Measurements from ENCODE around the gene DISP2.
A peak's percentile ranks its signal among the peaks of the same experiment; 100 is the strongest.

DISP2 gene

GRCh38 chr15:40353697-40354096 is 4.3 kb upstream of the DISP2 start:
- peaks cover 3 to 4% of the 10 kb centered on the region in 2 donors for H3K4me1 Mint-ChIP-seq (ENCODE audit: low read depth in 2 of 2)
- ATAC-seq (replicated peaks): no peak
- H3K27me3 Mint-ChIP-seq: peaks cover 4 to 21% of the 10 kb centered on the region in 2 donors
- no peaks in the 10 kb centered on the region for H3K36me3 Mint-ChIP-seq (ENCODE audit: insufficient read depth)
- no peak for DNase-seq
- H3K27ac Mint-ChIP-seq: peak overlapping the region in 1 of 2 donors; percentile 84
- no peaks in the 10 kb centered on the region for H3K9me3 Mint-ChIP-seq
- H3K4me3 Mint-ChIP-seq: no peak overlapping the region

- peaks cover 3% of the 10 kb centered on the region for H3K36me3 Mint-ChIP-seq (ENCODE audit: insufficient read depth)
- no peaks in the 10 kb centered on the region for H3K9me3 Mint-ChIP-seq
- ATAC-seq (replicated peaks) (no peak), DNase-seq (no peak)
- peaks cover 4 to 21% of the 10 kb centered on the region in 2 donors for H3K27me3 Mint-ChIP-seq
- no peak overlapping the region for H3K4me3 Mint-ChIP-seq
- H3K27ac Mint-ChIP-seq: no peak overlapping the region
- peaks cover 8 to 9% of the 10 kb centered on the region in 2 donors for H3K4me1 Mint-ChIP-seq (ENCODE audit: low read depth in 2 of 2)
Measured at GRCh38 chr15:40354408-40355171, 3.4 kb upstream of the DISP2 start.

GRCh38 chr15:40355976-40356585 is 1.9 kb upstream of the DISP2 start:
- Mint-ChIP-seq H3K9me3 (no peaks in the 10 kb centered on the region), H3K27ac (no peak overlapping the region), H3K4me1 (ENCODE audit: low read depth in 2 of 2) (peaks cover 8 to 9% of the 10 kb centered on the region in 2 donors), H3K36me3 (ENCODE audit: insufficient read depth) (peaks cover 3% of the 10 kb centered on the region), H3K27me3 (peaks cover 4 to 21% of the 10 kb centered on the region in 2 donors), H3K4me3 (no peak overlapping the region)
- DNase-seq: no peak
- no peak for ATAC-seq (replicated peaks)

- H3K4me3 Mint-ChIP-seq: peak overlapping the region; percentile 81 to 88
- DNase-seq: no peak
- H3K27ac Mint-ChIP-seq: no peak overlapping the region
- H3K27me3 Mint-ChIP-seq: peaks cover 4 to 21% of the 10 kb centered on the region in 2 donors
- no peaks in the 10 kb centered on the region for H3K9me3 Mint-ChIP-seq
- peaks cover 3% of the 10 kb centered on the region for H3K36me3 Mint-ChIP-seq (ENCODE audit: insufficient read depth)
- H3K4me1 Mint-ChIP-seq (ENCODE audit: low read depth in 2 of 2): peaks cover 8 to 12% of the 10 kb centered on the region in 2 donors
- no peak for ATAC-seq (replicated peaks)
Measured at GRCh38 chr15:40357246-40357645, 773 bp upstream of the DISP2 start.

- H3K4me3 Mint-ChIP-seq: peak overlapping the region; percentile 81 to 88
- peaks cover 12 to 18% of the 10 kb centered on the region in 2 donors for H3K4me1 Mint-ChIP-seq (ENCODE audit: low read depth in 2 of 2)
- H3K9me3 Mint-ChIP-seq: no peaks in the 10 kb centered on the region
- peaks cover under 1 to 21% of the 10 kb centered on the region in 2 donors for H3K27me3 Mint-ChIP-seq
- ATAC-seq (replicated peaks) (peak; percentile 22), DNase-seq (no peak)
- H3K36me3 Mint-ChIP-seq (ENCODE audit: insufficient read depth): peaks cover 3% of the 10 kb centered on the region
- H3K27ac Mint-ChIP-seq: no peak overlapping the region
Measured at GRCh38 chr15:40358471-40359353, 693 bp downstream of the DISP2 start.

- Mint-ChIP-seq H3K27me3 (peaks cover 0 to 9% of the 10 kb centered on the region in 2 donors), H3K4me1 (ENCODE audit: low read depth in 2 of 2) (peaks cover 13 to 18% of the 10 kb centered on the region in 2 donors), H3K27ac (no peak overlapping the region), H3K4me3 (no peak overlapping the region), H3K9me3 (no peaks in the 10 kb centered on the region), H3K36me3 (ENCODE audit: insufficient read depth) (peaks cover 3% of the 10 kb centered on the region)
- DNase-seq (no peak), ATAC-seq (replicated peaks) (no peak)
Measured at GRCh38 chr15:40360015-40360414, 2.0 kb downstream of the DISP2 start.

- H3K9me3 Mint-ChIP-seq: no peaks in the 10 kb centered on the region
- H3K4me3 Mint-ChIP-seq: no peak overlapping the region
- no peaks in the 10 kb centered on the region for H3K27me3 Mint-ChIP-seq
- H3K4me1 Mint-ChIP-seq (ENCODE audit: low read depth in 2 of 2): peaks cover 25 to 29% of the 10 kb centered on the region in 2 donors
- peaks cover 3% of the 10 kb centered on the region for H3K36me3 Mint-ChIP-seq (ENCODE audit: insufficient read depth)
- ATAC-seq (replicated peaks) (no peak), DNase-seq (no peak)
- H3K27ac Mint-ChIP-seq: no peak overlapping the region
Measured at GRCh38 chr15:40361640-40362039, 3.6 kb downstream of the DISP2 start.

GRCh38 chr15:40363611-40364010 is 5.6 kb downstream of the DISP2 start:
- Mint-ChIP-seq H3K4me1 (ENCODE audit: low read depth in 2 of 2) (peaks cover 33 to 37% of the 10 kb centered on the region in 2 donors), H3K4me3 (no peak overlapping the region), H3K9me3 (no peaks in the 10 kb centered on the region), H3K36me3 (ENCODE audit: insufficient read depth) (peaks cover 3% of the 10 kb centered on the region), H3K27me3 (no peaks in the 10 kb centered on the region), H3K27ac (no peak overlapping the region)
- no peak for ATAC-seq (replicated peaks)
- no peak for DNase-seq

GRCh38 chr15:40364251-40364650 is 6.2 kb downstream of the DISP2 start:
- H3K4me1 Mint-ChIP-seq (ENCODE audit: low read depth in 2 of 2): peaks cover 31 to 34% of the 10 kb centered on the region in 2 donors
- H3K4me3 Mint-ChIP-seq: no peak overlapping the region
- H3K27ac Mint-ChIP-seq: no peak overlapping the region
- H3K27me3 Mint-ChIP-seq: no peaks in the 10 kb centered on the region
- no peak for DNase-seq
- H3K36me3 Mint-ChIP-seq (ENCODE audit: insufficient read depth): no peaks in the 10 kb centered on the region
- ATAC-seq (replicated peaks): no peak
- no peaks in the 10 kb centered on the region for H3K9me3 Mint-ChIP-seq

- peaks cover 31 to 34% of the 10 kb centered on the region in 2 donors for H3K4me1 Mint-ChIP-seq (ENCODE audit: low read depth in 2 of 2)
- no peaks in the 10 kb centered on the region for H3K27me3 Mint-ChIP-seq
- H3K9me3 Mint-ChIP-seq: no peaks in the 10 kb centered on the region
- no peak overlapping the region for H3K27ac Mint-ChIP-seq
- DNase-seq: no peak
- no peak overlapping the region for H3K4me3 Mint-ChIP-seq
- ATAC-seq (replicated peaks): no peak
- H3K36me3 Mint-ChIP-seq (ENCODE audit: insufficient read depth): no peaks in the 10 kb centered on the region
Measured at GRCh38 chr15:40365016-40365415, 7.0 kb downstream of the DISP2 start.

- Mint-ChIP-seq H3K27me3 (no peaks in the 10 kb centered on the region), H3K4me1 (ENCODE audit: low read depth in 2 of 2) (peaks cover 31 to 34% of the 10 kb centered on the region in 2 donors), H3K36me3 (ENCODE audit: insufficient read depth) (no peaks in the 10 kb centered on the region), H3K9me3 (no peaks in the 10 kb centered on the region), H3K27ac (peak overlapping the region in 1 of 2 donors; percentile 75), H3K4me3 (peak overlapping the region in 1 of 2 donors; percentile 33)
- DNase-seq: no peak
- ATAC-seq (replicated peaks): no peak
Measured at GRCh38 chr15:40365624-40366456, 7.8 kb downstream of the DISP2 start.

GRCh38 chr15:40366457-40367370 is 8.7 kb downstream of the DISP2 start:
- Mint-ChIP-seq H3K27ac (peak overlapping the region in 1 of 2 donors; percentile 84), H3K9me3 (no peaks in the 10 kb centered on the region), H3K27me3 (no peaks in the 10 kb centered on the region), H3K4me1 (ENCODE audit: low read depth in 2 of 2) (peaks cover 31 to 34% of the 10 kb centered on the region in 2 donors), H3K36me3 (ENCODE audit: insufficient read depth) (no peaks in the 10 kb centered on the region), H3K4me3 (peak overlapping the region; percentile 85 to 92)
- DNase-seq (no peak), ATAC-seq (replicated peaks) (no peak)

Measured in effector memory CD8-positive, alpha-beta T cell (primary cell).